Endodermal cell (in vitro differentiated cells): Measurements from ENCODE around the gene SNX6. TPM values are rescaled to one million over a fixed set of nuclear protein-coding genes. Genes with fewer than 3 reads are reported as not detected.

Experiments
- DNase-seq: peaks from one replicate; pipeline ENCODE4 v3.0.0-alpha.2; 2017
- H3K27ac ChIP-seq: 2 replicates; pipeline ENCODE4 v1.5.1; 2013; ENCODE audit warnings: mild to moderate bottlenecking, low read depth, low read length, moderate library complexity
- H3K27me3 ChIP-seq: 2 replicates; pipeline ENCODE4 v1.6.1; 2013; ENCODE audit warnings: mild to moderate bottlenecking, low read length, moderate library complexity; ENCODE audit not compliant: insufficient read depth, control insufficient read depth, poor library complexity, severe bottlenecking
- H3K36me3 ChIP-seq: 2 replicates; pipeline ENCODE4 v1.7.0; 2013; ENCODE audit warnings: mild to moderate bottlenecking, low read length, moderate library complexity; ENCODE audit not compliant: control insufficient read depth, insufficient read depth
- H3K4me1 ChIP-seq: one replicate; pipeline ENCODE4 v1.7.0; 2013; ENCODE audit warnings: low read length; ENCODE audit not compliant: control insufficient read depth, insufficient read depth
- H3K4me3 ChIP-seq: 2 replicates; pipeline ENCODE4 v1.5.1; 2013; ENCODE audit warnings: mild to moderate bottlenecking, low read length, moderate library complexity
- H3K9ac ChIP-seq: 2 replicates; pipeline ENCODE4 v1.6.1; 2013; ENCODE audit warnings: mild to moderate bottlenecking, low read length, moderate library complexity; ENCODE audit not compliant: poor library complexity, severe bottlenecking; ENCODE audit errors: extremely low read depth
- H3K9me3 ChIP-seq: 2 replicates; pipeline ENCODE4 v1.6.1; 2013; ENCODE audit warnings: mild to moderate bottlenecking, low read length, moderate library complexity; ENCODE audit not compliant: control insufficient read depth
- H3K27ac Mint-ChIP-seq: 2 replicates; pipeline ENCODE4 v1.8.0; 2020; ENCODE audit warnings: mixed read lengths
- H3K27me3 Mint-ChIP-seq: 2 replicates; pipeline ENCODE4 v1.8.0; 2021; ENCODE audit warnings: mild to moderate bottlenecking, mixed read lengths; ENCODE audit not compliant: insufficient read depth
- H3K36me3 Mint-ChIP-seq: 2 replicates; pipeline ENCODE4 v1.8.0; 2020; ENCODE audit warnings: low read depth, mixed read lengths
- H3K4me1 Mint-ChIP-seq: 2 replicates; pipeline ENCODE4 v1.8.0; 2020; ENCODE audit warnings: mixed read lengths
- H3K4me3 Mint-ChIP-seq: 2 replicates; pipeline ENCODE4 v1.8.0; 2020; ENCODE audit warnings: mild to moderate bottlenecking, moderate library complexity, mixed read lengths
- H3K9me3 Mint-ChIP-seq: 2 replicates; pipeline ENCODE4 v1.8.0; 2020; ENCODE audit warnings: mild to moderate bottlenecking, mixed read lengths
- WGBS, 2 experiments: methylation state at CpG; one replicate each; pipeline versions ENCODE4 v1.1.5 to v1.1.7; 2013; ENCODE audit warnings: missing lambda C conversion rate in 2 of 2, mixed read lengths in 1 of 2; ENCODE audit not compliant: insufficient coverage in 1 of 2, insufficient read length in 1 of 2; 5-methylcytosine and 5-hydroxymethylcytosine counted together
- total RNA-seq, 2 donors: library from RNA; stranded (reverse); fragmentation: NEBNext Ultra II Directional in 1 of 2; extraction: Animal tissue kit (Norgen Biotek cat#: 25700) in 1 of 2; gene quantifications; 2 replicates in 1 of 2; 3 replicates in 1 of 2; pipeline ENCODE4 v1.2.1, GENCODE V29; 2021
- TF ChIP-seq, protein P1 (sequence below): fragments of 200-600 bp; sonication (generic); conservative IDR thresholded peaks from 2 replicates; pipeline ENCODE4 v1.5.0; 2021; ENCODE audit warnings: antibody characterized with exemption, mild to moderate bottlenecking

The SNX6 gene
- total RNA-seq, 2 donors from 2014 or later, result 69.6 to 73.2 TPM

DNA sequence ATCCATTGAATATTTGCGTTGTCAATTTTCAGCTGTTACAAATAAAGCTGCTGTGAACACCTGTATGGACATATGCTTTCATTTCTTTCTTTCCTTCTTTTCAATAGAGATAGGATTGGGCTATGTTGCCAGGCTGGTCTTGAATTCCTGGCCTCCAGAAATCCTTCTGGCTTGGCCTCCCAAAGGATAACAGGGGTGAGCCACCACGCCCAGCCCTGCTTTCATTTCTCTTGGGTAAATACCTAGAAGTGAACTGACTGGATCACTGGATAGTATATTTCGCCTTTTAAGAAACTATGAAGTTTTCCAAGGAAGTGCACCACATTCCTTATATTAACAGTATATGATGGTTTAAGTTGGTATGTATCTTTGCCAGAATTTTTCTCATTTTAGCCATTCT lies 58.2 kb downstream of the SNX6 start:
- H3K27ac Mint-ChIP-seq, result no peak overlapping the region
- no peak overlapping the region for H3K9ac ChIP-seq
- no peaks in the 10 kb centered on the region for H3K4me1 Mint-ChIP-seq
- H3K4me3 ChIP-seq, result no peak overlapping the region
- TF ChIP-seq, protein P1, sequence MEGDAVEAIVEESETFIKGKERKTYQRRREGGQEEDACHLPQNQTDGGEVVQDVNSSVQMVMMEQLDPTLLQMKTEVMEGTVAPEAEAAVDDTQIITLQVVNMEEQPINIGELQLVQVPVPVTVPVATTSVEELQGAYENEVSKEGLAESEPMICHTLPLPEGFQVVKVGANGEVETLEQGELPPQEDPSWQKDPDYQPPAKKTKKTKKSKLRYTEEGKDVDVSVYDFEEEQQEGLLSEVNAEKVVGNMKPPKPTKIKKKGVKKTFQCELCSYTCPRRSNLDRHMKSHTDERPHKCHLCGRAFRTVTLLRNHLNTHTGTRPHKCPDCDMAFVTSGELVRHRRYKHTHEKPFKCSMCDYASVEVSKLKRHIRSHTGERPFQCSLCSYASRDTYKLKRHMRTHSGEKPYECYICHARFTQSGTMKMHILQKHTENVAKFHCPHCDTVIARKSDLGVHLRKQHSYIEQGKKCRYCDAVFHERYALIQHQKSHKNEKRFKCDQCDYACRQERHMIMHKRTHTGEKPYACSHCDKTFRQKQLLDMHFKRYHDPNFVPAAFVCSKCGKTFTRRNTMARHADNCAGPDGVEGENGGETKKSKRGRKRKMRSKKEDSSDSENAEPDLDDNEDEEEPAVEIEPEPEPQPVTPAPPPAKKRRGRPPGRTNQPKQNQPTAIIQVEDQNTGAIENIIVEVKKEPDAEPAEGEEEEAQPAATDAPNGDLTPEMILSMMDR, result no peak
- H3K4me3 Mint-ChIP-seq, result no peak overlapping the region
- no peaks in the 10 kb centered on the region for H3K9me3 ChIP-seq
- no peak for DNase-seq
- WGBS, 2 experiments, result 81 to 91% methylated on average over 2 to 3 of the region's 3 CpGs
- H3K36me3 Mint-ChIP-seq, result peaks cover 57% of the 10 kb centered on the region
- H3K36me3 ChIP-seq, result peaks cover 52% of the 10 kb centered on the region
- H3K27me3 Mint-ChIP-seq, result no peaks in the 10 kb centered on the region
- no peaks in the 10 kb centered on the region for H3K4me1 ChIP-seq
- H3K27ac ChIP-seq, result no peak overlapping the region
- H3K27me3 ChIP-seq, result no peaks in the 10 kb centered on the region
- no peaks in the 10 kb centered on the region for H3K9me3 Mint-ChIP-seq

DNA sequence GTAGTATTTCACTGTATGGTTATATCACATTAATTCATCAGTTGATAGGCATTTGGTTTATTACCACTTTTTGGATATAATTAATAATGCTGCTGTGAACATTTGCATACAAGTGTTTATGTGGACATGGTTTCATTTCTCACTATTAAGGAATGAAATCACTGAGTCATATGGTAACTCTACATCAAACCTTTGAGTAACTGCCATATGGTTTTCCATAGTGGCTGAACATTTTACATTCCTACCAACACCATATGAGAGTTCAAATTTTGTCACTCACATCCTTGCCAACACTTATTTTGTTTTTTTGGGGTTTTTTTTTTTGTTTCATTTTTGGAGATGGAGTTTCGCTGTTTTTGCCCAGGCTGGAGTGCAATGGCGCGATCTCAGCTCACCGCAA lies 60.2 kb downstream of the SNX6 start:
- 80 to 94% methylated on average over 1 to 4 of the region's 4 CpGs for WGBS, 2 experiments
- H3K4me1 ChIP-seq, result no peaks in the 10 kb centered on the region
- H3K9ac ChIP-seq, result no peak overlapping the region
- H3K4me3 ChIP-seq, result no peak overlapping the region
- Mint-ChIP-seq H3K4me3 (no peak overlapping the region), H3K4me1 (no peaks in the 10 kb centered on the region), H3K9me3 (no peaks in the 10 kb centered on the region), H3K36me3 (peaks cover 62% of the 10 kb centered on the region), H3K27ac (no peak overlapping the region), H3K27me3 (no peaks in the 10 kb centered on the region)
- no peaks in the 10 kb centered on the region for H3K9me3 ChIP-seq
- H3K27ac ChIP-seq, result no peak overlapping the region
- H3K36me3 ChIP-seq, result peaks cover 53% of the 10 kb centered on the region
- H3K27me3 ChIP-seq, result no peaks in the 10 kb centered on the region
- no peak for DNase-seq
- TF ChIP-seq, protein P1, result no peak

DNA sequence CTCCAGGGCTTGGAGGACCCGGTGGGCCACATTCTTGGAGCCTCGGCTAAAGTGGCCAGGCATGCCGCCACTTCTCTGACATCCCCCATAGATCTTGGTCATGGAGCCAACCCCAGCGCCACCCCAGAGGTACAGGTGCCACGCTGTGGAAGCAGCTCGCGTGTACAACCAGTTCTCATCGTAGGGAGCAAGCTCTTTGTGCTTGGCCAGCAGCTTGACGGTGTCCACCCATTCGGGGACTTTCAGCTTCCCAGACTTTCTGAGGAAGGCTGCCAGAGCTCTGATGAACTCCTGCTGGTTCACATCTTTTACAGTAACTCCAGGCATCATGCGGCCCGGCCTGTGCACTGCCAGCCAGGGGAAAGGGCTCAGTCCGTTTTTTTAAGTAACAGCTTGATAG lies 61.1 kb downstream of the SNX6 start:
- Histone ChIP-seq H3K27me3 (no peaks in the 10 kb centered on the region), H3K4me1 (no peaks in the 10 kb centered on the region), H3K9ac (no peak overlapping the region), H3K4me3 (no peak overlapping the region), H3K27ac (no peak overlapping the region), H3K36me3 (peaks cover 55% of the 10 kb centered on the region), H3K9me3 (no peaks in the 10 kb centered on the region)
- Mint-ChIP-seq H3K9me3 (no peaks in the 10 kb centered on the region), H3K27me3 (no peaks in the 10 kb centered on the region), H3K27ac (no peak overlapping the region), H3K4me1 (no peaks in the 10 kb centered on the region), H3K4me3 (no peak overlapping the region), H3K36me3 (peaks cover 63% of the 10 kb centered on the region)
- WGBS, 2 experiments, result 91 to 93% methylated on average over 7 to 13 of the region's 13 CpGs
- DNase-seq, result no peak
- TF ChIP-seq, protein P1, result no peak
